ENCODE results near the gene MAX. TPM values are rescaled to one million over a fixed set of nuclear protein-coding genes. Genes with fewer than 3 reads are reported as not detected.

MAX gene
- total RNA-seq, 1 donor from 2014 or later, result 83.5 TPM

DNA sequence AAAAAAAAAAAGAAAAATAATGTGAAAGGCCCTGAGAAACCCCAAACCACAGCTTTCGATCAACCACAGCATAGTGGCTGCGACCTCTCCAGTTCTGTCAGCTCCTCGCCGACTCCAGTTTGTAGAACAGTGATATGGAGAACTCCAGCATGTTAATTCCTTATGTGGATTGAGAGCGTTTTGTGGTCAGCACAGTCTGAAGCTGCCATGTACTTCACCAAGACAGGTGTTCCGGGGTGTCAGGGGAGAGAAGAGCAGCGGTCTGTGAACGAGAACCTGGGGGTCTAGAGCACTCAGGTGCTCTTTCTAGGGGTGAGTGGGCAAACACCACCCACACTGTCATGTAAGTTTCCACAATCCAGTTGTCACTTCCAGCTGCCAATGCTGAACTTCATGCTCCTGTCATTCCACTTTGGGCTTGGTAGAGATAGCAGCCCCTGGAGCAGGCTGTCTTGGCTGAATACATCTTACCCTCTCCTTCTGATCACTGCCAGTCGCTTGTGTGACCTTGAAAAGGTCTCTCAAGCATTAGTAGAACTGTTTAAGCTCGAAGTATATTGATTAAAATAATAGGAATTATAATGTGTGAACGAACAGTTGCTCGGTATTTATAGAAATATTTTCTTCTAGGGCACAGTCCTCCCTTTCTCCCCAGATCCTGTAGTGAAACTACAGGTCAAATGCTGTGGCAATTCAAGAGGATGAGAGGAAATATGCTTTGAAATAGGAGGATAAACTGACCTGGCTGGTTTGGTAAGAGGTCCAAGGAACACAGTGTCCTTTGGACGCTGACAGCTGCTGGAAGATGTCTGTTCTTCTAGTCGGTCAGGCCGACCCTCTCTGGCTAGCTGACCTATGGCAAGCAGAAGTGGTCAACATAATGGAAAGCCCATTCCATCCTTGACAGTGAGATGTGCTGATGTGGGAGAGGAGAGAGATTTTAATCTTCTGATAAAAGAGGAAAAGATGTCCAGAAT is 15.7 kb upstream of the MAX start:
- H3K27ac Mint-ChIP-seq (ENCODE audit: unreplicated experiment), result no peak overlapping the region
- H3K9me3 Mint-ChIP-seq (ENCODE audit: unreplicated experiment), result no peaks in the 10 kb centered on the region

GRCh38 chr14:65115615-65116014 is 13.3 kb upstream of the MAX start:
- no peaks in the 10 kb centered on the region for H3K36me3 Mint-ChIP-seq (ENCODE audit: unreplicated experiment)
- TF ChIP-seq, protein P1, sequence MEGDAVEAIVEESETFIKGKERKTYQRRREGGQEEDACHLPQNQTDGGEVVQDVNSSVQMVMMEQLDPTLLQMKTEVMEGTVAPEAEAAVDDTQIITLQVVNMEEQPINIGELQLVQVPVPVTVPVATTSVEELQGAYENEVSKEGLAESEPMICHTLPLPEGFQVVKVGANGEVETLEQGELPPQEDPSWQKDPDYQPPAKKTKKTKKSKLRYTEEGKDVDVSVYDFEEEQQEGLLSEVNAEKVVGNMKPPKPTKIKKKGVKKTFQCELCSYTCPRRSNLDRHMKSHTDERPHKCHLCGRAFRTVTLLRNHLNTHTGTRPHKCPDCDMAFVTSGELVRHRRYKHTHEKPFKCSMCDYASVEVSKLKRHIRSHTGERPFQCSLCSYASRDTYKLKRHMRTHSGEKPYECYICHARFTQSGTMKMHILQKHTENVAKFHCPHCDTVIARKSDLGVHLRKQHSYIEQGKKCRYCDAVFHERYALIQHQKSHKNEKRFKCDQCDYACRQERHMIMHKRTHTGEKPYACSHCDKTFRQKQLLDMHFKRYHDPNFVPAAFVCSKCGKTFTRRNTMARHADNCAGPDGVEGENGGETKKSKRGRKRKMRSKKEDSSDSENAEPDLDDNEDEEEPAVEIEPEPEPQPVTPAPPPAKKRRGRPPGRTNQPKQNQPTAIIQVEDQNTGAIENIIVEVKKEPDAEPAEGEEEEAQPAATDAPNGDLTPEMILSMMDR (IDR thresholded peaks at IDR 0.05; ENCODE audit: partially characterized antibody, unreplicated experiment), result no peak
- no peaks in the 10 kb centered on the region for H3K4me1 Mint-ChIP-seq (ENCODE audit: low read depth, unreplicated experiment)

More for the DNA sequence above, 15.7 kb upstream of the MAX start:
- Mint-ChIP-seq H3K4me1 (ENCODE audit: low read depth, unreplicated experiment) (no peaks in the 10 kb centered on the region), H3K4me3 (ENCODE audit: unreplicated experiment) (no peak overlapping the region), H3K27me3 (ENCODE audit: unreplicated experiment) (peaks cover 2% of the 10 kb centered on the region), H3K36me3 (ENCODE audit: unreplicated experiment) (no peaks in the 10 kb centered on the region)
- TF ChIP-seq, protein P1 (IDR thresholded peaks at IDR 0.05; ENCODE audit: partially characterized antibody, unreplicated experiment), result no peak
- no peak for DNase-seq

DNA sequence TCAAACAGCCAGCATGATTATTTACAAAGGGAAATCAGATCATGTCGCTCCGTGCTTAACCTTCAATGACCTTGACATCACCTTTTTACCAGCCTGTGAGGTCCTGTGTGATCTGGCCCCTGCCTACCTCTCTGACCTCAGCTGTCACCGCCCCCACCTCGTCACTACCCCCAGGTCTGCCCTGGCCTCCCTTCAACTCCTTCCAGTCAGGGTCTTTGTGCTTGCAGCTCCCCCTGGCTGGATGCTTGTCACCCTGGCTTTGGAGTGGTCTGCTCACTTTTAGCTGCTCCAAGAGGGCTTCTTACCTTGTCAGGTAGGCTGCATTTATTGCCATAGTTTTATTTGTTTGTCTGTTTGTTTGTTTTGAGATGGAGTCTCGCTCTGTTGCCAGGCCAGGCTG is 8.2 kb upstream of the MAX start:
- H3K4me1 Mint-ChIP-seq (ENCODE audit: low read depth, unreplicated experiment), result no peaks in the 10 kb centered on the region

More at GRCh38 chr14:65115615-65116014, 13.3 kb upstream of the MAX start:
- Mint-ChIP-seq H3K27me3 (ENCODE audit: unreplicated experiment) (peaks cover 2% of the 10 kb centered on the region), H3K27ac (ENCODE audit: unreplicated experiment) (no peak overlapping the region), H3K9me3 (ENCODE audit: unreplicated experiment) (peaks cover under 1% of the 10 kb centered on the region), H3K4me3 (ENCODE audit: unreplicated experiment) (no peak overlapping the region)
- DNase-seq, result no peak

GRCh38 chr14:65109357-65109756 is 7.0 kb upstream of the MAX start:
- H3K27me3 Mint-ChIP-seq (ENCODE audit: unreplicated experiment), result peaks cover 3% of the 10 kb centered on the region
- no peaks in the 10 kb centered on the region for H3K36me3 Mint-ChIP-seq (ENCODE audit: unreplicated experiment)
- TF ChIP-seq, protein P1 (IDR thresholded peaks at IDR 0.05; ENCODE audit: partially characterized antibody, unreplicated experiment), result no peak
- H3K27ac Mint-ChIP-seq (ENCODE audit: unreplicated experiment), result no peak overlapping the region
- peaks cover 3% of the 10 kb centered on the region for H3K9me3 Mint-ChIP-seq (ENCODE audit: unreplicated experiment)
- H3K4me1 Mint-ChIP-seq (ENCODE audit: low read depth, unreplicated experiment), result no peaks in the 10 kb centered on the region
- H3K4me3 Mint-ChIP-seq (ENCODE audit: unreplicated experiment), result no peak overlapping the region
- no peak for DNase-seq

More for the DNA sequence above, 8.2 kb upstream of the MAX start:
- peaks cover 3% of the 10 kb centered on the region for H3K9me3 Mint-ChIP-seq (ENCODE audit: unreplicated experiment)
- H3K4me3 Mint-ChIP-seq (ENCODE audit: unreplicated experiment), result no peak overlapping the region
- H3K27me3 Mint-ChIP-seq (ENCODE audit: unreplicated experiment), result peaks cover 3% of the 10 kb centered on the region
- no peak overlapping the region for H3K27ac Mint-ChIP-seq (ENCODE audit: unreplicated experiment)
- TF ChIP-seq, protein P1 (IDR thresholded peaks at IDR 0.05; ENCODE audit: partially characterized antibody, unreplicated experiment), result no peak
- no peaks in the 10 kb centered on the region for H3K36me3 Mint-ChIP-seq (ENCODE audit: unreplicated experiment)
- no peak for DNase-seq

GRCh38 chr14:65107200-65107599 is 4.9 kb upstream of the MAX start:
- no peak overlapping the region for H3K27ac Mint-ChIP-seq (ENCODE audit: unreplicated experiment)
- H3K9me3 Mint-ChIP-seq (ENCODE audit: unreplicated experiment), result peaks cover 9% of the 10 kb centered on the region
- no peaks in the 10 kb centered on the region for H3K36me3 Mint-ChIP-seq (ENCODE audit: unreplicated experiment)
- no peak for DNase-seq
- no peak overlapping the region for H3K4me3 Mint-ChIP-seq (ENCODE audit: unreplicated experiment)
- peaks cover 4% of the 10 kb centered on the region for H3K4me1 Mint-ChIP-seq (ENCODE audit: low read depth, unreplicated experiment)
- TF ChIP-seq, protein P1 (IDR thresholded peaks at IDR 0.05; ENCODE audit: partially characterized antibody, unreplicated experiment), result no peak
- H3K27me3 Mint-ChIP-seq (ENCODE audit: unreplicated experiment), result peaks cover 10% of the 10 kb centered on the region

All from glutamatergic neuron (in vitro differentiated cells).